ENCODE measurements around the gene FUT8.

Gene FUT8

DNA sequence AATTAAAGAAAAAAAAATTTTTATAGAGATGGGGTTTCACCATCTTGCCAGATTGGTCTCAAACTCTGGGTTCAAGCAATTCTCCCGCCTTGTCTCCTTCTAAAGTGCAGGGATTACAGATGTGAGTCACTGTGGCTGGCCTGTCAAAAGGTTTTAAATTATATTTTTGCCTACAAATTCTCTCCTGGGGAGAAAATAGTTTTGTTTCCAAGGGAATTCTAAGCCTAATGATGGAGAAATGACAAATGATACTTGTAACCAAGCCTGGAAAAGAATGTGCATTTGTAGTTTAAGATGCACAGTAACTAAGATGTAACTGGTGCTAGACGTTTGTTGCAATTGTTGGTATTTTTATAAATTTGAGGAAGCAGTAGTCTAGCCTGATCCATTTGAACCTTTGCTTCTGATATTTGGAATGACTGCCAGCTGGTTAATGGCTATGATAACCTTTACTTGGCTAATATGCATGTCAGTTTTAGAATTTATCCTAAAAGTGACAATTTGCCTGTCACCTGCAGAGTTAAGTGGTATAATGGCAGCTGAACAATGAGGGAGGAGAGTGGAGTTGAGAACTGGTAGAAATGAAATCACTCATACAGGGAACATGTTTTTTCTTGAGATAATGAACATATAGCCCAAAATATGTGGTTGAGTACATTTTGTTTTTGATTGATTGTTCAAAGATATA lies 148.0 kb downstream of the FUT8 start:
- DNase-seq, result peak; percentile 32

- no peak for DNase-seq
Measured at GRCh38 chr14:65564370-65564769, 151.8 kb downstream of the FUT8 start.

DNA sequence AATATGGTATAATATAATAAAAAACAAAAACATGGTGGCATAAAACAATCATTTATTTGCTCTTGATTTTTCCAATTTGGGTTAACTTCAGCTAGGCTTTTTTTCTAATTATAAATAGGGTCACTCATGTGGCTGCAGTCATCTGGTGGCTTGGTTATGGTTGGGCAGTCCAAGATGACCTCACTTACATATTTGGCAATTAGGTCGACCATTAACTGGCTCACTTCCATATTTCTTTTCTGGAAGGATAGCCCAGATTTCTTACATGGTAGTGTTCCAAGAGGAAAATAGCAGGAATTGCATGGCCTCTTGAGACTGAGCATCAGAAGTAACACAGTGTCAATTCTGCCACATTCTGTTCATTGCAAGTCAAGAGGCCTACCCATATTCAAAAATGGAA lies 153.4 kb downstream of the FUT8 start:
- peak; percentile 60 for DNase-seq

- no peak for DNase-seq
Measured at GRCh38 chr14:65566820-65567522, 154.4 kb downstream of the FUT8 start.

DNA sequence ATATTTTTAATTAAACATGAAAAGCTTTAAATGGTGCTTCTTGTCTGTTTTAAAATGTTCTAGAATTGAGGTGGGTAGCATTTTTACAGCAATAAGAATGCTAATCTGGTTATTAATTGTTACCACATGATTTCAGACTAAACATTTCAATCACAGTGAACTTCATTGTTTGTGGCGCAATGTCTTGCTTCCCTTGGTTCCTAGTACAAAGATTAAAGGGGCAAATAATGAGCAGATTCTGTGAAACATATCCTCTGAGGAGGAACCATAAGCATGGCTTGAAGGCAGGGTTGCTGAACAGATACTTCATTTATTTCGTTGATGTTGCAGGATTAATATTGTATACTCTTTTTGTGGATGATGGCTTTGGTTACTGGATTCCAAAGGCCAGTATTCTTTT lies 162.1 kb downstream of the FUT8 start:
- no peak for DNase-seq

DNA sequence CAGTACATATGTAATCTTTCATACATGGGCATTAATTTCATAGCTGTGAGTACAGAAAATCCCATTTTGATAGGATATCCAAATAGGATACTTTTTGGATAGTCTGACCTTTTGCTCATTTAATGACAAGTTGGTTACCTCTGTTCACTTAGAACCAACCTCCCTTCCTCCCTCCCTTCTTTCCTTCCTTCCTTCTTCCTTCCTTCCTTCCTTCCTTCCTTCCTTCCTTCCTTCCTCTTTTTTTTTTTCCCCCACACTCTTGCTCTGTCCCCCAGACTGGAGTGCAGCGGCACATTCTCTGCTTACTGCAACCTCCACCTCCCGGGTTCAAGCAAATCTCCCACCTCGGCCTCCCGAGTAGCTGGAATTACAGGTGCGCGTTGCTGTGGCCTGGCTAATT lies 162.9 kb downstream of the FUT8 start:
- no peak for DNase-seq

DNA sequence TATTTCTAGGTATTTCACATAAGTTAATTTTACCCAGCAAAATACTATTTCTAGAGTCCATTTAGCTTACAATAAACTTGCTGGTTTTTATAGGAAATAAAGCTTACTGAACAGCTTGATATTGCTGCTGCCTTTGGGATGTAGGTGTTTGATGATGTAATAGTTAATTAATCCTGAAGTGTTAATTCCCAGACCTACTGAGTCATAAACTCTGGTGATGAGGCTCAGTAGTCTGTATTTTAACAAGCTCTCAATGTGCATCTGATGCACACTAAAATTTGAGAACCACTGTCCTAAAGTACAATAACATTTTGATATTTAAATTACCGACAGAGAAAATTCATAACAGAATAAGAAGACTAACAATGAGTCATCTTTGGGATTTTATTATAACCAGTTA lies 168.4 kb downstream of the FUT8 start:
- DNase-seq, result no peak

DNA sequence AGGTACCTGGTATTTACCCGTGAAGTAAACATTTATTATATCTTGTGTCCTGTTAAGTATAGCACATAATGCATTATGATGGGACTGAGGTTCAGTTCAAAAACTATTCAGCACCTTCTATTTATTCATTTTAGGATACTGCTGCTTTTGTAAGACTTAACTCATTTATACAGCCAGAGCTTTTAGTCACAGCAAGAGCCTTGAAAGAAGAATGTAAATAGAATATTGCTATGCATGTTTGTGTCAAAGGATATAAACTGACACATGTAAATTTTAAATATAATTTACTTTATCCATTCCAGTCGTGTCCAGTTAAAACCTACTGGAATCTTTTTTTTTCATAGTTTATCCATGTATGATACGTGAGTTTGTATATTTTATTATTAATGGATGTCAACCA lies 168.8 kb downstream of the FUT8 start:
- DNase-seq, result no peak

GRCh38 chr14:65581799-65582198 lies 169.3 kb downstream of the FUT8 start:
- DNase-seq, result no peak

DNA sequence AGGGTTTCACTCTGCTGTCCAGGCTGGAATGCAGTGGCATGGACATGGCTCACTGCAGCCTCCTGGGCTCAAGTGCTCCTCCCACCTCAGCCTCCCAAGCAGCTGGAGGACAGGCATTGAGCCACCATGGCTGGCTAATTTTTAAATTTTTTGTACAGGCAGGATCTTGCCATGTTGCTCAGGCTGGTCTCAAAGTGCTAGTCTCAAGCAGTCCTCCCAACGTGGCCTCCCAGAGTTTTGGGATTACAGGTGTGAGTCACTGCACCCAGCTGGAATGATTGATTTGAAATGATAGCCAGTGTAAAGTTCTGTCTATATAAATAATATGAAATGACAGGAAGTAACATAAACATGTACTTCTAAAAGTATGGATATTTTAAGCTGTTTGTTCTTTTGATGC lies 172.7 kb downstream of the FUT8 start:
- no peak for DNase-seq

DNA sequence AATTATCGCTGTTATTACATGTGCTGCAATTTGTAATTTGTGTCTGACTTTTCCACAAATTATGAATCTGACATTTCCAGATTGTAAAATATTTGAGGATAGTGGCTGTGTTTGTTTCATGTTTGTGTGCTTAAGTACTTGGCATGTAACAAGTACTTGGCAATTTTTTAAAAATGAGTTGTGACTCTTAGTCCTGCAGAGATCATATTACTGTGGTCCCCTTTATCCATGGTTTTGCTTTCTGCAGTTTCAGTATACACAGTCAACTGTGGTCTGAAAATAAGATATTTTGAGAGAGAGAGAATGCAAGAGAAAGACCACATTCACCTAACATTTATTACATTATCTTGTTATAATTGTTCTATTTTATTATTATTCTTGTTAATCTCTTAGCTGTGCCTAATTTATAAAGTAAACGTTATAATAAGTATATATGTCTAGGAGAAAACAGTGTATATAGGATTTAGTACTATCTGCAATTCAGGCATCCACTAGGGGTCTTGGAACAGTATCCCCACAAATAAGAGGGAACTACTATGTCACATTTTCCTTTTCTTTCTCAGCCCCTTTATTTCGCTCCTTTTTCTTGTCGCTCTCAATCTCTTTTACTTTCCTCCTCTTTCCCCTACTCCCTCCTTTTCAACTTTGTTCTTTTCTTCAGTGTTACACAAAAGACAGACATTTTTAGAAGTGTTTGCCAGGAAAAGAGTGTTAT lies 176.1 kb downstream of the FUT8 start:
- no peak for DNase-seq

GRCh38 chr14:65594153-65594881 lies 181.8 kb downstream of the FUT8 start:
- DNase-seq, result no peak

- no peak for DNase-seq
Measured at GRCh38 chr14:65594882-65595237, 182.3 kb downstream of the FUT8 start.

DNA sequence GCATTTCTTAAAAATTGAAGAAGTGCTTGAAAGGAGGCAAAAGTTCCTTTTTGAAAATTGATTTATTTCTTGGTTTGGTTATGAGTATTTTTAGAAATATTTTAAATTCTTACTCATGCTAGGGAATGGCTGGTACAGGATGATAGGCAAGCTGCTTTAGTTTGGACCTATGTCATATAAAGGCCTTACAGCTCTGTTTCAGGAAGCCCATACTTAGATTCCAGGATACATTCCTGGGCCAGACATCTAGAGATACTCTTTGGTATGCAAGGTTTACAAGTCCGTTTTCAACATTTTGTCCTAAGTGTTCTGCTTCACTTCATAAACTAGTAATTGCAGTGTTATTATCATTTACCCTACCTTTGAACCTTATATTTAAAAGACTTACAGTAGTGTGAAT lies 186.8 kb downstream of the FUT8 start:
- DNase-seq, result no peak

DNA sequence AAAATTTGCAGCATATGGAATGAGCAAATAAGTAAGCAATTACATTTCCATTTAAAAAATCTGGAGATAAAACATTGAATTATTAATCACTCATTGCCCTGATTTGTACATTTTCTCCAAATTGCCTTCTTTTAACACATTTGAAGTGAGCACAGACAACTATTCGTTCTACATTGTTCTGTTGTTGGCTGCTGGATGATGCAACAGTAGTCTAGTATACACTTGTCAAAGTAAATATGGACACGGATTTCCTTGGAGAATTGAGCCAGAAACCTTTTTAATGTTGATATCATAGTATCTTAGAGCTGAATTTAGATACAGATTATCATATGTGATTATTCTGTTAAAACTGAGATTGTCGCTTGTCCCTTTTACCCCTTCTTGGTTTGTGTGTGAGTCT lies 188.2 kb downstream of the FUT8 start:
- DNase-seq, result no peak

- no peak for DNase-seq
Measured at GRCh38 chr14:65604535-65604934, 192.0 kb downstream of the FUT8 start.

DNA sequence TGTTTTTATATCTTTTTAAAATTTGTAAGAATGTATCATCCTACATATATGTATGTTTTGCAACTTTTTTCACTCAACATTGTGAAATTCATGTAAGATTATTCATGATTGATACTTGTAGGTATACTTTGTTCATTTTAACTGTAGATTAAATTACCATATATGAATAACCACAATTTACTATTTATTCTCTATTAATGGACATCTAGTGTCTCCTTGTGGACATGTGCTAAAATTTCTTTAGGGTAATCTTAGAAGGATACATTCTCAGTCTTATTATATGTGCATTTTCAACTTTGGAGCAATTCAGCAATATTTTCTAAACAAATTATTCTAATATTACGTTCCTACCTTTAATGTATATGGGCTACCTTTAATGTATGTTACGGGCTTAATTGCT lies 192.4 kb downstream of the FUT8 start:
- no peak for DNase-seq

- no peak for DNase-seq
Measured at GRCh38 chr14:65606460-65606859, 193.9 kb downstream of the FUT8 start.

DNA sequence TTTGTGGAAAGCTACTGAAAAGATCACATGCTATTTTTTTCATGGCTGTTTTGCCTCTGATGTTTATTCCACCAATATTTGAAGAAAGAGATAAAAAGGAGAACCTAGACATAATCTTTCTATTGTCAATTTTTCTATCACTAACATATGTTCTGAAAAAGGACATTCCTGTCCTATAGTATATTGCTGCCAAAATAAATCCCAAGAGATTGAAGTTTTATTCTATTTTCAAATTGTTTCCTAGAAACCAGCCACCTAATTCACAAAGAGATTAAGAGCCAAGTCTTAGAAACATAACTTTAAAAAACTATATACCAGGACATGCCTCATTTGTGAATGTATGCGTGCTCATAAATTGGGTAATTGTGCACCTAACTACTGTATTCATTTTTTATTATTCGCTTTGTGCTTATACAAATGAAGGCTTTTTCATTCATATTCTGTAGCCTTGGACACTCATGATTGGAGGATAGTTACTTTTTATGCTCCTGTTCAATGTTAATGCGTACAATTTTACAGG lies 200.7 kb downstream of the FUT8 start:
- no peak for DNase-seq

DNA sequence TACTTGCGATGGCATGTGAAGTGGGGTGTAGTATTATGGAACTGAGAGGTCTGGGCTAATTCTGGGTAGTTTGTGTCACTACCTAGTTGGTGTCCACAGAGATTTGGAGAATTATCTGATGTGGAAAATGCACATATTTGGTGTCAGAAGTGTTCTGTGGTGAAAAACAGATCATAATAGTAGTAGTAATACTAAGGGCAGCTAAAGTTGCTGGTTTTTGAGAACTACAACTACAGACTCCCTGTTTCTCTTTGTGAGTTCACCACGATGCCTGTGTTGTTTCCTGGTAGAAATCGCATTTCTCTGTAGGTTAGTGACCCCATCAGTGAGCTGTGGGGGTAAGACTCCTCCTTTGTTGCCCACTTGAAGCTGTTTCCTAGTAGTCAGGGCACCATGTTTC lies 206.5 kb downstream of the FUT8 start:
- DNase-seq, result no peak

GRCh38 chr14:65620195-65620594 lies 207.7 kb downstream of the FUT8 start:
- DNase-seq, result no peak

- DNase-seq, result no peak
Measured at GRCh38 chr14:65622703-65623102, 210.2 kb downstream of the FUT8 start.

DNA sequence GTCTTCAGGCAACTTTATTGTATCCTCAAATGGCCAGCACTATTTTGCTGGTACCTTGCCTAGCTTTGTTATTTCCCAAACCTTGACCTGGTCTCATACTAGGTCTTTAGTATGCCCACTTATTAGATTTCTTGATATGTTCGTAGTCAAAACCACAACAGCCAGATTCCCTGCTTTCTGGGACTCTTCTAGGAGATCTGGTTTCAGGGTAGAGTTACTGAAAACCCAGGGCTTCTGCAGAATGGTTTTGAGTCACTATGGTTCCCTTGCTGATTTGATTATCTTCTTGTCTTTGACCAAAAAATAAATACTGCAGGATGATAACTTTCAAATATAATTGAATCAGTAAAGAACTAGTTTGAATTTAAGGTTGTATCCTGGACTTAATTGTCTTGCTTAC lies 211.2 kb downstream of the FUT8 start:
- DNase-seq, result no peak
